ENCODE results near the gene ATP9A. TPM values are rescaled to one million over a fixed set of nuclear protein-coding genes. Genes with fewer than 3 reads are reported as not detected.

ATP9A gene
- total and polyA plus RNA-seq, 2 donors from 2014 or later: 7.1 to 40.2 TPM

DNA sequence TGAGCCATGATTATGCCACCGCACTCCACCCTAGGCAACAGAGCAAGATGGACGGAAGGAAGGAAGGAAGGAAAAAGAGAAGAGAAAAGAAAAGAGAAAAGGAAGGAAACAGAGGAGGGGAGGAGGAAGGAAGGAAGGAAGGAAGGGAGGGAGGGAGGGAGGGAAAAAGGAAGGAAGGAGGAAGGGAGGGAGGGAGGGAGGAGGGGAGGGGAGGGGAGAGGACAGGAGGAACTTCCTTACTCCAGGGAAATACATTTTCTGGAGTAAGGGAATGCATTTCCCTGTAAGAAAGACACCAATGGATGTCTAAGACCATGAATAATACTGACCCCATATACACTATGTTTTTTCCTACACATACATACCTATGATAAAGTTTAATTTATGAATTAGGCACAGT, 132.5 kb downstream of the ATP9A start:
- no peak for DNase-seq
- TF ChIP-seq, protein P1, sequence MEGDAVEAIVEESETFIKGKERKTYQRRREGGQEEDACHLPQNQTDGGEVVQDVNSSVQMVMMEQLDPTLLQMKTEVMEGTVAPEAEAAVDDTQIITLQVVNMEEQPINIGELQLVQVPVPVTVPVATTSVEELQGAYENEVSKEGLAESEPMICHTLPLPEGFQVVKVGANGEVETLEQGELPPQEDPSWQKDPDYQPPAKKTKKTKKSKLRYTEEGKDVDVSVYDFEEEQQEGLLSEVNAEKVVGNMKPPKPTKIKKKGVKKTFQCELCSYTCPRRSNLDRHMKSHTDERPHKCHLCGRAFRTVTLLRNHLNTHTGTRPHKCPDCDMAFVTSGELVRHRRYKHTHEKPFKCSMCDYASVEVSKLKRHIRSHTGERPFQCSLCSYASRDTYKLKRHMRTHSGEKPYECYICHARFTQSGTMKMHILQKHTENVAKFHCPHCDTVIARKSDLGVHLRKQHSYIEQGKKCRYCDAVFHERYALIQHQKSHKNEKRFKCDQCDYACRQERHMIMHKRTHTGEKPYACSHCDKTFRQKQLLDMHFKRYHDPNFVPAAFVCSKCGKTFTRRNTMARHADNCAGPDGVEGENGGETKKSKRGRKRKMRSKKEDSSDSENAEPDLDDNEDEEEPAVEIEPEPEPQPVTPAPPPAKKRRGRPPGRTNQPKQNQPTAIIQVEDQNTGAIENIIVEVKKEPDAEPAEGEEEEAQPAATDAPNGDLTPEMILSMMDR (IDR thresholded peaks at IDR 0.05; ENCODE audit: borderline replicate concordance, extremely low read depth, insufficient read depth): no peak
- Histone ChIP-seq H3K27ac (ENCODE audit: low read depth in 2 of 2, low read length in 2 of 2) (no peak overlapping the region), H3K4me1 (ENCODE audit: control insufficient read depth in 2 of 3, insufficient read depth in 2 of 3, low read depth in 1 of 3, low read length in 3 of 3) (peaks cover 0 to 3% (median 1%) of the 10 kb centered on the region in 3 donors), H3K9ac (ENCODE audit: low read length in 3 of 3) (no peak overlapping the region), H3K4me3 (ENCODE audit: low read length in 3 of 3) (no peak overlapping the region), H3K27me3 (ENCODE audit: control insufficient read depth, insufficient read depth, low read length) (no peaks in the 10 kb centered on the region), H3K36me3 (ENCODE audit: control insufficient read depth in 2 of 3, insufficient read depth in 3 of 3, low read length in 3 of 3) (no peaks in the 10 kb centered on the region), H3K9me3 (ENCODE audit: control insufficient read depth in 2 of 3, insufficient read depth in 1 of 3, low read length in 3 of 3) (no peaks in the 10 kb centered on the region)
- intact Hi-C loops (cut with DNase I): no loop called here
- no peak for FAIRE-seq

- H3K4me3 ChIP-seq (ENCODE audit: low read length in 3 of 3): no peak overlapping the region
- DNase-seq (no peak), FAIRE-seq (no peak)
- H3K36me3 ChIP-seq (ENCODE audit: control insufficient read depth in 2 of 3, insufficient read depth in 3 of 3, low read length in 3 of 3): no peaks in the 10 kb centered on the region
- H3K27me3 ChIP-seq (ENCODE audit: control insufficient read depth, insufficient read depth, low read length): no peaks in the 10 kb centered on the region
- H3K4me1 ChIP-seq (ENCODE audit: control insufficient read depth in 2 of 3, insufficient read depth in 2 of 3, low read depth in 1 of 3, low read length in 3 of 3): peaks cover 0 to 5% (median 3%) of the 10 kb centered on the region in 3 donors
- intact Hi-C loops (cut with DNase I): no loop called here
- no peaks in the 10 kb centered on the region for H3K9me3 ChIP-seq (ENCODE audit: control insufficient read depth in 2 of 3, insufficient read depth in 1 of 3, low read length in 3 of 3)
- no peak overlapping the region for H3K27ac ChIP-seq (ENCODE audit: low read depth in 2 of 2, low read length in 2 of 2)
- TF ChIP-seq, protein P1 (IDR thresholded peaks at IDR 0.05; ENCODE audit: borderline replicate concordance, extremely low read depth, insufficient read depth): no peak
- H3K9ac ChIP-seq (ENCODE audit: low read length in 3 of 3): no peak overlapping the region
These were observed 133.3 kb downstream of the ATP9A start for GRCh38 chr20:51634877-51635276.

GRCh38 chr20:51634257-51634656, 133.9 kb downstream of the ATP9A start:
- Histone ChIP-seq H3K36me3 (ENCODE audit: control insufficient read depth in 2 of 3, insufficient read depth in 3 of 3, low read length in 3 of 3) (no peaks in the 10 kb centered on the region), H3K4me3 (ENCODE audit: low read length in 3 of 3) (no peak overlapping the region), H3K27ac (ENCODE audit: low read depth in 2 of 2, low read length in 2 of 2) (no peak overlapping the region), H3K27me3 (ENCODE audit: control insufficient read depth, insufficient read depth, low read length) (no peaks in the 10 kb centered on the region), H3K4me1 (ENCODE audit: control insufficient read depth in 2 of 3, insufficient read depth in 2 of 3, low read depth in 1 of 3, low read length in 3 of 3) (peaks cover 0 to 6% (median 5%) of the 10 kb centered on the region in 3 donors), H3K9ac (ENCODE audit: low read length in 3 of 3) (no peak overlapping the region), H3K9me3 (ENCODE audit: control insufficient read depth in 2 of 3, insufficient read depth in 1 of 3, low read length in 3 of 3) (no peaks in the 10 kb centered on the region)
- DNase-seq (no peak), FAIRE-seq (no peak)
- TF ChIP-seq, protein P1 (IDR thresholded peaks at IDR 0.05; ENCODE audit: borderline replicate concordance, extremely low read depth, insufficient read depth): no peak
- intact Hi-C loops (cut with DNase I): no loop called here

GRCh38 chr20:51633430-51633829, 134.8 kb downstream of the ATP9A start:
- TF ChIP-seq, protein P1 (IDR thresholded peaks at IDR 0.05; ENCODE audit: borderline replicate concordance, extremely low read depth, insufficient read depth): no peak
- no peak for DNase-seq
- Histone ChIP-seq H3K4me3 (ENCODE audit: low read length in 3 of 3) (no peak overlapping the region), H3K4me1 (ENCODE audit: control insufficient read depth in 2 of 3, insufficient read depth in 2 of 3, low read depth in 1 of 3, low read length in 3 of 3) (peaks cover 0 to 6% (median 5%) of the 10 kb centered on the region in 3 donors), H3K27ac (ENCODE audit: low read depth in 2 of 2, low read length in 2 of 2) (no peak overlapping the region), H3K27me3 (ENCODE audit: control insufficient read depth, insufficient read depth, low read length) (no peaks in the 10 kb centered on the region), H3K36me3 (ENCODE audit: control insufficient read depth in 2 of 3, insufficient read depth in 3 of 3, low read length in 3 of 3) (no peaks in the 10 kb centered on the region), H3K9me3 (ENCODE audit: control insufficient read depth in 2 of 3, insufficient read depth in 1 of 3, low read length in 3 of 3) (no peaks in the 10 kb centered on the region), H3K9ac (ENCODE audit: low read length in 3 of 3) (no peak overlapping the region)
- intact Hi-C loops (cut with DNase I): no loop called here
- no peak for FAIRE-seq

All from kidney (tissue), 14 donors.